Activated CD4-positive, alpha-beta T cell treated with anti-CD3 and anti-CD28 coated beads for 4 hours (primary cell): ENCODE data around the gene APP.

Source experiments
- DNase-seq, 2 donors: peaks; one replicate each; pipeline ENCODE4 v3.0.0-alpha.2; 2020

The APP gene

GRCh38 chr21:25859235-25859929 is 311.2 kb downstream of the APP start:
- DNase-seq = no peak

- no peak for DNase-seq
Measured at GRCh38 chr21:25858325-25858724, 312.2 kb downstream of the APP start.

- no peak for DNase-seq
Measured at GRCh38 chr21:25857308-25858074, 313.1 kb downstream of the APP start.

GRCh38 chr21:25855576-25855975 is 315.0 kb downstream of the APP start:
- no peak for DNase-seq

- no peak for DNase-seq
Measured at GRCh38 chr21:25850126-25850842, 320.3 kb downstream of the APP start.

- DNase-seq = no peak
Measured at GRCh38 chr21:25848309-25848708, 322.3 kb downstream of the APP start.

- DNase-seq = no peak
Measured at GRCh38 chr21:25845729-25846256, 324.8 kb downstream of the APP start.

GRCh38 chr21:25842925-25843324 is 327.6 kb downstream of the APP start:
- DNase-seq = no peak

GRCh38 chr21:25838809-25839208 is 331.8 kb downstream of the APP start:
- no peak for DNase-seq

GRCh38 chr21:25837533-25838265 is 332.9 kb downstream of the APP start:
- no peak for DNase-seq

- no peak for DNase-seq
Measured at GRCh38 chr21:25836396-25836795, 334.2 kb downstream of the APP start.

- no peak for DNase-seq
Measured at GRCh38 chr21:25834381-25834780, 336.2 kb downstream of the APP start.

GRCh38 chr21:25831300-25831960 is 339.1 kb downstream of the APP start:
- DNase-seq = no peak
